IPS-18c (cell line): ENCODE data around the gene KCNJ1.

Experiments used
- H3K4me3 ChIP-seq: 2 replicates; pipeline ENCODE4 v1.7.0; 2013; ENCODE audit warnings: low read depth, mild to moderate bottlenecking, low read length, moderate library complexity; ENCODE audit not compliant: insufficient read depth
- H3K9me3 ChIP-seq: one replicate; pipeline ENCODE4 v1.6.1; 2013; ENCODE audit warnings: mild to moderate bottlenecking, low read length, moderate library complexity; ENCODE audit not compliant: control insufficient read depth, insufficient read depth

The KCNJ1 gene

DNA sequence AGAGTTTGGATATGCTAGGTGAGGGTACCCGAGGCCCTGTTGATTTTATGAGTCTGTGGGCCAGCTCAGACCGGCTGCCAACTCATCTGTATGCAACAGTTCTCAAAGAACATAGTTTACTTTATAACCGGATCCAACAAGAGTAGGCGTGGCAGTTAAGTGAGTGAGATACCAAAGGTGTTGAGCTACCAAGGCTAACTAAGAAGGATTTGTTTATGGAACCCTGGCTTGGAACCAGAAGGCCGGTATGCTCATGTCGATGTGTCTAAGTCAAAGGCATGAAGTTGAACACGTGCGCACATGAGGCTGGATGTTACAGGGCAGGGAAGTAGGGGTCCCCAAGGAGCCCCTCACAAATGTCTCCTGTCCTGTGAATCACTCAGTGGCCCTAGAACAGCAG, at the start of gene KCNJ1:
TSS of gene KCNJ1 (minus strand) at position 20 of the 400 bp plus-strand sequence. CDS start 27,053 bp downstream, outside the sequence.
- no peak within 1 kb of the TSS for H3K4me3 ChIP-seq
- no peaks in the 10 kb centered on the region for H3K9me3 ChIP-seq

- Histone ChIP-seq H3K9me3 (no peaks in the 10 kb centered on the region), H3K4me3 (no peak overlapping the region)
Measured at GRCh38 chr11:128916681-128917080, 49.6 kb upstream of the KCNJ1 start.

GRCh38 chr11:128916037-128916572, 49.0 kb upstream of the KCNJ1 start:
- H3K9me3 ChIP-seq, result no peaks in the 10 kb centered on the region
- no peak overlapping the region for H3K4me3 ChIP-seq

DNA sequence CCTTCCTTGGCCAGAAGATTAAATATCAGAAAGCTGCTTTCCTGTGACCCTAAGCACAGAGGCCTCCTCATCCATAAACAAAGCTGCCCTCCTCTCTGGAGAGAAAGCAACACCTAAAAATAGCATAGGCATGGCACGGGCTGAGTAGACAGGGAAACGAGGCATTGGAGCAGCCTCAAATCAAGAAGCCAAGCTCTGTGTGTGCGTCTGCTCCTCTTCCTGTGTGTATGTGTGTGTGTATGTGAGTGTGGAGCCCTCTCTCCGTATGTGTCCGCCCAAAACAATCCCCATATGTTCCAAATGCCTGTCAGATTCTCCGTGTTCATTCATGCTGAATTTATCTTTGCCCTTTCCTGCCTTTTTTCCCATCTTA, 48.0 kb upstream of the KCNJ1 start:
- Histone ChIP-seq H3K4me3 (no peak overlapping the region), H3K9me3 (no peaks in the 10 kb centered on the region)

DNA sequence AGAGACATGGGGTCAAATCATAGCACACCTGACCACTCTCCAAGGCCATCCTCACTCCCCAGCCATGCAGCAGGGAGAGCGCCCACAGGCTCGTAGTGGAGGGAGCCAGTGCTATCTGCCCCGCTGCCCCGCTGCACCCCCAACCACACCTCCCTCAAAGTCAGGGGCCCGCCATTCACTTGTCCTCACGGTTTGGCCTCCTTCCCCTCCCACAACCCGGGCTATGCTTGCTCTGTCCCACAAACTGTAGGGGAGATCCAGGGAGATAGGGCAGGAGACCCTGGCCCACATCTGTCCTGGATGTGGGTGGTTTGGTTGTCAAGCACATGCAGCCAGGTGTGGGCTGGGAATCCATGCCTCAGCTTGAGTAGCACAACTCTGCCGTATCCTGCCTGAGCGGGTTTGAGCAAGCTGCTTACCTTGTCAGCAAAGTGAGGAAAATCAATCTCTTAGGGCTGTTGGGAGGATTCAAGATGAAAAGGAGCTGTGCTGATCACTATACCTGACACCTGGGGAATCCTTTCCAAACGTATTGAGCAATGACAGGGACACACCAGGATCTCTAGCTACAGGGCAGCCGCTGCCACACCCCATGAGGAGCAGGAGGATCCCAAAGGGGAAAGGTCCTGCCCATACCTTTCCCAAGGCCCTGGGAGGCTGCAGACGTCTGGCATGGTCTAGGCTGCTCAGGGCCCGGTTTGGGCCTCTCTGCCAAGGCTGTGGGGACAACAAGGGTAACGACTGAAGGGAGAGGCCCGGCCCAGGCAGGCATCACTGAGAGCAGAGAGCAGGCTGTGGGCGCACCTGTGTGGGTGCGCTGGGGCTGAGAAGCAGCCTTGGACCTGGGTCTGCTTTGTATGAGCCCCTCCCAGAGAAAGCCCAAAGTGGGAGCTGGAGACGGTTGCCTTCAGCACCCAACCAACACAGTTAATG, 47.4 kb upstream of the KCNJ1 start:
- H3K4me3 ChIP-seq, result no peak overlapping the region
- H3K9me3 ChIP-seq, result no peaks in the 10 kb centered on the region

- Histone ChIP-seq H3K4me3 (no peak overlapping the region), H3K9me3 (no peaks in the 10 kb centered on the region)
Measured at GRCh38 chr11:128913806-128914205, 46.7 kb upstream of the KCNJ1 start.

- Histone ChIP-seq H3K4me3 (no peak overlapping the region), H3K9me3 (peaks cover 3% of the 10 kb centered on the region)
Measured at GRCh38 chr11:128911701-128912100, 44.6 kb upstream of the KCNJ1 start.

DNA sequence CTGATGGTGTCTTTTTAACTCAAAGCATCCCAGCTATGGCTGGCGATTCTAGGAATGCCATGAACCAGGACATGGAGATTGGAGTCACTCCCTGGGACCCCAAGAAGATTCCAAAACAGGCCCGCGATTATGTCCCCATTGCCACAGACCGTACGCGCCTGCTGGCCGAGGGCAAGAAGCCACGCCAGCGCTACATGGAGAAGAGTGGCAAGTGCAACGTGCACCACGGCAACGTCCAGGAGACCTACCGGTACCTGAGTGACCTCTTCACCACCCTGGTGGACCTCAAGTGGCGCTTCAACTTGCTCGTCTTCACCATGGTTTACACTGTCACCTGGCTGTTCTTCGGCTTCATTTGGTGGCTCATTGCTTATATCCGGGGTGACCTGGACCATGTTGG, 44.1 kb upstream of the KCNJ1 start:
- H3K9me3 ChIP-seq, result peaks cover 3% of the 10 kb centered on the region
- H3K4me3 ChIP-seq, result no peak overlapping the region

DNA sequence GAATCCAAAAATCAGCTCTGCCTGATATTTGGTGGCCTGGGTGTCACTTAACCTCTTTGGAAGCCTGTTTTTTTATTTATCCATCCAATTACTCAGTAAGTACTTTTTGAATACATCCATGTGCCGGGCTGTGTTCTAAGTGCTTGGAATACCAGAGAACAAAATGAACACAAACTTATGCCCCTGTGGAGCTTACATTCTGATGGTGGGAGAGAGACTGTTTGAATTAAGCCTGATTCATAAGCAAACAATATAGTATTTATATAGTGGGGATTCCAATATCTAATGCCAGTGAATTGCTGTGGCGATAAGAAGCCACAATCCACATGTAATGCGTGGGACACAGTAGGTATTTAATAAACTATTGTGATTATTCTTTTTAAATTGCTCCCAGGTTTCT, 43.5 kb upstream of the KCNJ1 start:
- Histone ChIP-seq H3K9me3 (peaks cover 3% of the 10 kb centered on the region), H3K4me3 (no peak overlapping the region)

GRCh38 chr11:128909438-128910125, 42.5 kb upstream of the KCNJ1 start:
- Histone ChIP-seq H3K9me3 (peaks cover 3% of the 10 kb centered on the region), H3K4me3 (no peak overlapping the region)

- Histone ChIP-seq H3K4me3 (no peak overlapping the region), H3K9me3 (peaks cover 5% of the 10 kb centered on the region)
Measured at GRCh38 chr11:128908391-128909246, 41.5 kb upstream of the KCNJ1 start.

- peaks cover 5% of the 10 kb centered on the region for H3K9me3 ChIP-seq
Measured at GRCh38 chr11:128907585-128907984, 40.5 kb upstream of the KCNJ1 start.

DNA sequence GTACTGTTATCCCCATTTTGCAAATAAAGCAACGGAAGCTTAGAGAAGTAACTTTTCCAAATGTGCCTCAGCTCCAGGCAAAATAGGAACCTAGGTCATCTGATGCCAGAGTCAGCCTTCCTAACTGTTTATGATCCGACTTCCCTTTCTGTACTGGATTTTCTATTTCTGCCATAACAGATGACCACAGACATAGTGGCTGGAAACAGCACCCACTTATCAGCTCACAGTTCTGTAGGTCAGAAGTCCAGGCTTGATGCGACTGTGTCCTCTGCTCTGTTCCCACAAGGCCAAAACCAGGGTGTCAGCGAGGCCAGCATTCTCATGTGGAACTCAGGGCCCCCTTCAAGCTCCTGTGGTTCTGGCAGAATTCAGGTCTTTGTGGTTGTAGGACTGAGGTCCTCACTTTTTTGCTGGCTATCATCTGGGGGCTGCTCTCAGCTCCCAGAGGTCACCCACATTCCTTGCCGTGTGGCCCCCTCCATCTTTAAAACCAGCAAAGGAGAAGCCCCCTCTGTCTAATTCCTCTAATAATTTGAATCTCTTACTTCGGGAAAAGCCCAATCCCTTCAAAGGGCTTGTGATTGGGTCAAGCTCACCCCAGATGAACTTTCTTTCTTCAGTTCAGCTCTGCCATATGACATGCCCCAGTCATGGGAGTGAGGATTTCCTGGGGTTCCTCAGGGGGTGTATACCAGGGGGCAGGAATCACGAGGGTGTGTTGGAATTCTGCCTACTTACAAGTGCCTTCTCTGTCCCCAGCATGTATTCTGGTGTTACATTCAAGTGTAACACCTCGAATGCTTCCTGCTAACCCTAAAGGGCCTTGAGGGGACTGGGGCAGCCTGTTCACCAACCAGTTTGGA, 39.3 kb upstream of the KCNJ1 start:
- no peak overlapping the region for H3K4me3 ChIP-seq

More at GRCh38 chr11:128907585-128907984, 40.5 kb upstream of the KCNJ1 start:
- no peak overlapping the region for H3K4me3 ChIP-seq

DNA sequence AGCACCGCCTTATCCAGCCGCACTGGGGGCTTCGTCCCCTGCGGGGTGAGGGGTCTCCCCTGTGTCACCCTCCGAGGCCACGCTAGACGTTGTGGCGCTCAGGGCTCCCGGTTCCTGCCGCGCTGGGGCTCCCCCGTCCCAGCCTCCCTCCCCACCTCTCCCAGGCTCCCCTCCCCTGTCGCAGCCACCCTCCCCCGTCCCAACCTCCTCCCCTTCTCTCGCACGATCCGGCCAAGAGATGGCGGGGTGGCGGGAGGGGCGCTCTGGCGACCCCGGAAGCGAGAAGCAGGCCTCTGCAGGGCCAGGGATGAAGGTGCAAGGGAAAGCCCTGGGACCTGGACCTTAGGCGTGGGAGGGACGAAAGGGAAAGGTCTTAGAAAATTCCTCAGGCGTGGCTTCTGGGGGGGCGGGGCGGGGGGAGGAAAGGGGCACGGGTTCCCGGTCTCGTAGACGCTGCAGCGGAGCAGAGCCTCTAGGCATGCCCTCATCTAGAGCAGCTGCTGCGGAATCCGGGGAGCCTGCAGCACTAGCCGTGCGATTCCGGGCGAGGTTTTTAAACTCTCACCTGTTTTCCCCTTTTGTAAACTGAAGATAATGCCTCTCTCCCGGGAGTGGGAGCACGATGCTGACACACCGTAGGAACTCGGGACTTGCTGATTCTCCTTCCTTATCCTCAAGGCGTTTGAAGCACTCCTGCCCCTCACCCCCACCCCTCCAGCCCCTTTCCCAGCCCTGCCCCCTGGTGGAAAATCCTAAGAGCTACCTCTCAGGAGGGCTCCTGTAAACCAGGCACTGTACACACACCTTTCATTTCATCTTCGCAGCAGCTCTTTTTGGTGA, 38.5 kb upstream of the KCNJ1 start:
- peak overlapping the region; percentile 53 for H3K4me3 ChIP-seq

More for the DNA sequence above, 39.3 kb upstream of the KCNJ1 start:
- peaks cover 5% of the 10 kb centered on the region for H3K9me3 ChIP-seq

GRCh38 chr11:128904656-128905344, 37.7 kb upstream of the KCNJ1 start:
- Histone ChIP-seq H3K4me3 (peak overlapping the region; percentile 53), H3K9me3 (peaks cover 5% of the 10 kb centered on the region)

More for the DNA sequence above, 38.5 kb upstream of the KCNJ1 start:
- peaks cover 5% of the 10 kb centered on the region for H3K9me3 ChIP-seq
